Measurements from ENCODE around the gene MATK.
"Not testable (repeated sequence)": the region's sequence is repeated elsewhere in the genome, so short reads cannot be mapped to it uniquely, and the experiment has no call there.

MATK gene

DNA sequence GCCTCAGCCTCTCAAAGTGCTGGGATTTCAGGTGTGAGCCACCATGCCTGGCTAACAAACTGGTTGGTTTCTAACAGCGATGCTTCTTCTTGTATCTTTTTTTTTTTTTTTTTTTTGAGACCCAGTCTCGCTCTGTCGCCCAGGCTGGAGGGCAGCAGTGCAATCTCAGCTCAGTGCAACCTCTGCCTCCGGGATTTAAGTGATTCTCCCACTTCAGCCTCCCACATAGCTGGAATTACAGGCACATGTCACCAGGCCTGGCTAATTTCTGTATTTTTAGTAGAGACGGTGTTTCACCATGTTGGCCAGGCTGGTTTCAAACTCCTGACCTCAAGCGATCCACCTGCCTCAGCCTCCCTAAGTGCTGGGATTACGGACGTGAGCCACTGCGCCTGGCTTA is 30.0 kb upstream of the MATK start:
- not testable (repeated sequence) for DNase-seq

DNA sequence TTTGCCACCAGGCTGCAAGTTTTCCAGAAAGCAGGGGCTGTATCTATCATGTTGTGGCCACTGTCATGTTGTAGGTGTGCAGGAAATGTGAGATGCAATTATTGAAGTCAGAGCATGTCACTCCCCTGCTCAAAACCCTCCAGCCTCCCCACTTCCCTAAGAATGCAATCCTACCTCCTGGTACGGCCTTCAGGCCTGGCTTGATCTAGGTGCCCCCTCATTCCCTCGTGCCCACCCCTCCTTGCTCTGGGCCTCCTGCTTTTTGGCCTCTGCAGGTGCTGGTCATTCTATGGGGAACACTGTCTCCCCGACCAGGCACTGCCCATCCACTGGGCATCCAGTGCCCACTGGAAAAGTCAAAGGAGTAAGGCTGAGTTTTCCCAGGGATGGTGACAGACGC is 28.5 kb upstream of the MATK start:
- no peak for DNase-seq

DNA sequence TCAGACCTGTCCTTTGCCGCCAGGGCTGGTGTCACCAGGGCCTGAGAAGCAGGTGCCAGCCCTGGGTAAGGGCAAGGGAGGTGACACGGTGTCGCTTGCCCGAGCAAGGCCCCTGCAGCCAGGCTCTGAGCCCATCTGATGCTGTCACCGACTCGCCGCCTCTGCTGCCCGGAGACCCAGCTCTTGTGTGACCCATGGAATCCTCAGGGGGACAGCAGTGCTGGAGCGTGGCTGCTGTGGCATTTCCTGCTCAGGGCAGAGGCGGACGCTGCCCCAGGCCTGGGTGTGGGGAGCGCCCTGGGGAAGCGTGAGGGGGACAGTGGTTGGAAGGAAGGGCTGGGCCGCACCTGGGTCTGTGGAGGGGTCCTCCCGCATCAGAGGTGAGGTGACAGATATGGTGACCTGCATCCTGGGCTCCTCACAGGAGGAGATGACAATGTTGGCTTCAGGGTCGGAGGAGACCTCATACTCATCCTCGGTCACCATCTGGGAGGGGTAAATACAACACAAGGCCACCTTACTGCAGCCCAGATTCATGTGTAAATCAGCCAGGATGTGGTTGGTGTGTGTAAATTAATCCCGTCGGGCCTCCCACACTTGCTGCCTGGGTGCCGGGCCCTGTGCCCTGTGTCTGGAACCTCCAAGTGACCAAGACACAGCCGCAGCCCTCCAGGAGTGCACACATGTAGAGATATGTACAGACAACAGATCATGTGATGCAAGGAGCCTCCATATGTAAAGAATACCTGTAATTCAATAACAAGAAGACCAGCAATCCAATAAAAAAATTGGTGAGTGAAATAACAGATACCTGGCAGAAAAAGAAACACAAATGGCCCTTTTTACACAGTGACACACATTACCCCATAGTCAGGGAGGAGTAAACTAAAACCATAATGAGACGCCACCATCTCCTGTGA is 27.6 kb upstream of the MATK start:
- no peak for DNase-seq

DNA sequence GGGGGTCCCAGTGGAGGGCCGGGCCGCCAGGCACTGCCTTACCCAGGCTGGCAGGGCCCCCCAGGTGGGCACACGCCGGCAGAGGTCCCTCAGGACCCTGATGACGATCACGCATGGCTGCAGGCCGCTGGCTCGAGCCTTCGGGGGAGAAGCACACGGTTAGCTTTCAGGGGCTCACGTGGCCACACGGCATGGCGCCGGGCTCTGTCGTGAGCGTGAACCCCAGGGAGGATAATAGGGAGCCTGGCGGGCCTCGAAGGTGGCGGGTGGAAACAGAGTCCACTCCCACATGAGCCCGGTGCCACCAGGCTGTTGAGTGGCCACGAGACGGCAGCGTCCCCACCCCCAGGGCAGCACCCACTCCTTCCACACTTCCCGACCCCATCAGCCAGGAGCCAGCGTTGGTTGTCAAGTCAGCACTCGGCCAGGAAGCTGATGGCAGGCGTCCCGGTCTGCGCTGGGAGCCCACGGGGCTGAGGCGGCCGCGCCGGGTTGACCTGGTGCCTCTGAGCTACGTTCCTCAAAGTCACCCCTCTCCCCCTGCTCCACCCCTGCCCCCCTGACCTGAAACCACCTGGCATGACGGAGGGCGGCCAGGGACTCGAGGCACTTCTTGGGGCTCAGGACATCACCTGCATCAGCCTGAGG is 24.7 kb upstream of the MATK start:
- no peak for DNase-seq

DNA sequence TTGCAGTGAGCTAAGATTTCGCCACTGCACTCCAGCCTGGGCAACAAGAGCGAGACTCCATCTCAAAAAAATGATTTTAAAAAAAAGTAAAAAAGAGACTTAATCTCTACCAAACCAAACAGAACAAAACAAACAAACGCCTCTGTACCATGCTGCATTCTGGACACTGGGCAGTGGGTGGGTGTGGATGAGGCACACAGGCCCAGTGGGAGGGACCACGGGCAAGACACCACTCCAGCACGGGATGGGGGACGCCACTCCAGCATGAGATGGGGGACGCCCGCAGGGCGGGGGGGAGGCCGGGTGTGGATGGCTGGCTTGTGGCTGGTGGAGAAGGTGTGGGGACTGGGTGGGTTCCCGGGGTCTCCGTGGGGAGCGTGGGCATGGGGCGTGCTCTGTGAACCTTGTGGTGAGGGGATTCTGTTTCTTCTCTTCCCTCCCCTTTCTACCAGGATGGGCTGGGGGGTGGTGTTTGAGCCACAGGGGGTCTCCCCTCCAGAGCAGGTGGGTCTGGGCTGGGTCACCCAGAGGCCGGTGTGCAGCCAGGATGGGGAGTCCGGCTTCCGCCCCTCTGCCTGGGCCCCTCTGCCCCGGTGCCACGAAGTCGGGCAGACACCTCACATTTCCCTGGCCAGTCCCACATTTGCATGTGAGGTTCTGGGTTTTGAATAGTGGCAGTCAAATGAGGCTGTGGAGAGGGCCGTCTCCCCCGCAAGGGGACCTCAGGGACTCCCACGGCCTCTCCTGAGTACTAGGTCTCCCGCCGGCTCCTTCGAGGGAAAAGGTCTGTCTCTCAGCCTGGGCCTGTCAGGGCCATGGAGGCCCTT is 23.9 kb upstream of the MATK start:
- DNase-seq = no peak

GRCh38 chr19:3808420-3809143 is 22.4 kb upstream of the MATK start:
- DNase-seq = no peak

- DNase-seq = no peak
Observed at GRCh38 chr19:3807574-3808354, 21.6 kb upstream of the MATK start.

DNA sequence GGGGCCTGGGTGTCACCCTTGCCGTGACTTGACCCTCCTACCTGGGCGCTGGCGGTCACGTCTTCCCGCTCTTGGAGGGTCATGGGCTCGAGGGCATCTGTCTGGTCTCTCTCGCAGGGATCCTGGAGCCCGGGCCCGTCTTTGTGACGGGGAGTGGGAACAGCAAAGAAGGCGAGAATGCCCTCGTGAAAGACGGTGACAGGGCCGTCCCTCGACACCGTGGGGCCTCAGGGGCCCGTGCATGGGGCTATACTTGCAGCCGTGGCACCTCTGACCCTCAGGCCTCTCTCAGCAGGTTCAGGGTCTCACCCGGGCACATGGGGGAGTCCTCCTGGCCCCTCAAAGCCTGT is 20.9 kb upstream of the MATK start:
- no peak for DNase-seq

GRCh38 chr19:3805859-3806258 is 19.7 kb upstream of the MATK start:
- no peak for DNase-seq

GRCh38 chr19:3804429-3804828 is 18.2 kb upstream of the MATK start:
- no peak for DNase-seq

DNA sequence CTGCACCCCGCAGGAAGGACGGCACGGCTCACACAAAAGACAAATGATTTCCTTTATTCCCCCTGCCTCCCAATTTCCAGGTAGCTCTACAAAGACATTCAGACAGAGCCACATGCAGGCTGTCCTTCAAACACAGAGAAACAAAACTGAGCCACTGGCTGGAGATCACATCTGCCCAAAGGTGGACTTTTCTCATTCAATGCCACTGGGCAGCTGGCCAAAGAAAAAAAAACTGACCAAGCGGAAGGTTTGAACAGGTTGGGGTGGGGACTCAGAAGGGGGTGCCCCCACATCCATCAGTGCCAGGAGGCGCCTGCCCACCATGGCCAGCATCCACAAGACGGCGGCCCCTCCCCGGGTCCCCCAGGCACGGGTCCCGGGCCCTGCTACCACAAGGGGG is 17.8 kb upstream of the MATK start:
- no peak for DNase-seq

DNA sequence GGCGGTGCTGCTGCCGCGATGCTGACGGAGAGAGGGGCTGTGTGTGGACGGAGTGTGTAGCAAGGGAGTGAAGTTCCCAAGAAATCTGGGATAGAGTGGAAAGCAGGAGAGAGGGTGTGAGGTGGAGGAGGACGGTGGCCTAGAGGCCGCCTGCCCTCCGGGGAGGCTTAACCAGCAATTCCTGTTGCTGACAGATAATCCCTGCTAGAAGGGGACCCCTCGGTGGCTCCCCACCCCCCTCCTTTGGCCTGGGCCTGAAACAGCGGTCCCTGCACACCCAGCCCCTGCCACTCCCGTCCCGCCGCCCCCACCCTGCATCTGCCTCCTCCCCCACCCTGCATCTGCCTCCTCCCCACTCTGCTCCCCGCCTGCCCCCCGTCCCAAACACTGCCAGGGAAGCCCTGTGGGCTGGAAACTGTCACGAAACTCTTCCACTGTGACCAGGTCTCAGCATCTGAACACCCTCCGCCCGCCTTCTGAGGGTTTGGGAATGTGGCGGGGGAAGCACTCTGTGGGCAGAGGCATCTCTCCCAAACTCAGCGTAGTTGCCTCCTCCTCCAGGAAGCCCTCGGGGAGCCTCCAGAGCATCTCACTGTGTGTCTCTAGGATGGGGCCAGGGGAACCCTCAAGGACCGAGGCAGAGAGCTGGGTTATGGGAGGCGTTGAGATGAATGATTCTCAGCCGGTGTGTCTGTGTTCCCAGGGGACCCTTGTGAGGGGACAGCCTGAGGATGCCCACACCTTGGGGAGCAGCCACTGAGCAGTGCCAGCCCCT is 17.1 kb upstream of the MATK start:
- no peak for DNase-seq

GRCh38 chr19:3801412-3802096 is 15.4 kb upstream of the MATK start:
- peak; percentile 62 for DNase-seq

DNA sequence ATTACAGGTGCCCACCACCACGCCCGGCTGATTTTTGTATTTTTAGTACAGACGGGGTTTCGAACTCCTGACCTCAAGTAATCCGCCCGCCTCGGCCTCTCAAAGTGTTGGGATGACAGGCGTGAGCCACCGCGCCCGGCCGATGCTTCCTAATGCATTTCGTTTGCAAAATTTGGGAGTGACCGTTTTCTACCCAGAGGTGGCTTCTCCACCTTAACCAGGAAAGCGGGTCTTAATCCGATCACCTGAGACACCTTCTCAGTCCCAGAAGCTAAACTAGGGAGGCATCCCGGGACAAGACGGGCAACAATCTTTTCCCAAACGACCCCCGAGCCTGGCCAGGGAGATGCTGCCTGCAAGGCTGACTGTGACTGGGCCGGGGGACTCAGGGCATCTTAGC is 14.8 kb upstream of the MATK start:
- no peak for DNase-seq

DNA sequence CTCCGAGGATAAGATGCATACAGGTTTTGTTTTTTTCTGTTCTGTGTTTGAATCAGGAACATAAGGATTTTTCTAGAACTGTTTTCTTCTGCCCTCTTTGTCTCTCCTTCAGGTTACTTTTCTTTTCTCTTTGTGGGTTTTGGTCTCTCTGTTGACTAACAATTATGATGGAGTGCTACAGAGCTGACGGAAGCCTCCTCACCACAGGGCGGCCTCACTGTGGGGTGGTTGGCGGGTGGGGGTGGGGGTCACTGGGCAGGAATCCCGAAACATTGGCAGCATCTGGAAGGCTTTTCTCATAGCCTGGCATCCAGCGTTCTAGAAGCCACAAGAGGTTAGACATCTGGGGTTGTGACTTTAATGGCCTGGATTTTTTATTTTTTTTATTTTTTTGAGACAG is 12.0 kb upstream of the MATK start:
- no peak for DNase-seq

DNA sequence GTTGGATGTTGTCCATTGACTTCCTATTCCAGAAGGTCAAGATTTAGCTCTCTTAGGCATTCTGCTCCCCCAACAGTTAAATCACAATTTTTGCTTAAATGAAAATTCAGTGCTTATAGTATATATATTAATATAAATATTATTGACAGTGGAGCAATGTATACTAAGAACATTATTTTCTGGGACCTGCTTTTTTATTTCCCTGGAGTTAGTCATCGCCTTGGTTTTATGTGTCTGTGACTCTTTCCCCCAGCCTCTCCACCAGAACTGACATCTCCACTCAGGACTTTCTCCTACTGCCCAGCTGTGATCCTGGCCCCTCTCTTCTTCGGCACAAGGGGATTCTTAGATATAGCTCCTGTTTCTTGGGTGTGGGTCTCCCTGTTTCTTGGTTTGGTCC is 10.2 kb upstream of the MATK start:
- no peak for DNase-seq

DNA sequence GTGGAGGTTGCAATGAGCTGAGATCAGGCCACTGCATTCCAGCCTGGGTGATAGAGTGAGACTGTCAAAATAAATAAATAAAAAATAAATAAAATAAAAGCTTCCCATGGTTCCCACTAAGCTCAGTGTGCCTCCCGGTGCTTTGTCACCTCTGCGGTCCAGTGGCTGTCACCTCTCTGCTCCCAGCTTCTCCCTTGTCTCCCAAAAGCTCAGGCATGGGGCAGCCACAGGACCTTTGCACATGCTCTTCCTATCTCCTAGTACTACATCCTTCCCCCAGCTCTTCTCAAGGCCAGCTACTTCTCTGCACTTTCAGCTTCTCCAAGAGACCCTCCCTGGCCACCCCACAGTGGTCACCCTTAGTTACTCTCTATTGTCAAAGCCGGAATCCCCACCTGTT is 7.6 kb upstream of the MATK start:
- no peak for DNase-seq

DNA sequence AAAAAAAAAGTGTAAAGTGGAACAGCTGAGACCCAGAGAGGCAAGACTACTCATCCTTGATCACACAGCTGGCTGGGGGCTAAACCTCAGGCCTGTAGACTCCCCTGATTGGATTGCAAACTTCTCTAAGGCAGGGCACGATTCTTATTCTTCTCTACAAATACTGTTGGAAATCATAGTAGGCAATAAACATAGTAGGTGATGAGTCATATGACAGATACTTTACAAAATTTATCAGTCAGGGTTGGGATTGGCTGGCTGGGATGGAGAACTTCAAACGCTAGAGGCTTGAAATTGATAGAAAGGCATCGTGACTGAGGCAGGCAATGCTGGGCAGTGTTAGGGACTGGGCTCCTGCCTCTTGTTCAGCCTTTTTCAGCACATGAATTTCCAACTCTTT is 5.9 kb upstream of the MATK start:
- DNase-seq = no peak

DNA sequence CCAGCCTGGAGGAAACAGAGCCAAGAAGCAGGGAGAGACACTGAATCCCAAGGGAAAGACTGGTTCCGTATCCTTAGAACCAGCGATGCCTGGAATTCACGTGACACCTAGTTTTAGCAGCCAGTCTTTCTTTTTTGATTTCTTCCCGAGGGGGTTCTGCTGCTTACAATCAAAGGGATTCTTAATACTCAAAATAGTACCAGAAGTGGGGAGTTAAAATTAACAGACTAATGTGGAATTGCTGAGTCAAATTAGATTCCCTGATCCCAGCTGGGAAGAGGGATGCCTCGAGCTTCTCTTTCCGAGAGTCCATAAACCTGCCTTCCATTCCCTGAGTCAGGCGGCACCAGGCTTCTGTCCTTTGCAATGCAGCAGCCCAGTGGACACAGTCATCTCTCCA is 4.8 kb upstream of the MATK start:
- no peak for DNase-seq

DNA sequence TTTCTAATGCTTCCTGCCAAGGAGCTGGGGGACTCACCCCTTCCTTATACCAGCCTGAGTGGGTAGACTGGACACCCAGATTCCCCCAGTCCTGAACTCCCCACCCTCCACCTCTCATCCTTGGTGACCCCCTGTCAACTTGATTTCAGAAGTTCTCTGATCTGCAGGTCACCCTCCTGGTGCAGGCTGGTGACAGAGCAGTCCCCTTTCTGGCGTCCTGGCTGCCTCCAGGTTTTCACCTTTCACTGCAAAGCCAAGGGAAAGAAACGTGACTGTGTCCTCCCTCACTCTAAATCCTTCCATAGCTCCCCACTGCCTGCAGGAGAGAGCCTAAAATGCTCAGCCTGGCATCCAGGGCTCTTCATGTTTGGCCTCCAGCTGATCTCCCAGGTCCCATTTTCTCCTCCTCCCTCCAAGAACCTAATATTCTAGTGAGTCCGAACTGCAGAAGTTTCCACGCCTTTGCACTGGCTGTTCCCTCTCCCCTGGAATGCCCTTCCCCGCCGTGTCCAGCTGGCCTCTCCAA is 4.1 kb upstream of the MATK start:
- no peak for DNase-seq
